ENCODE results near the gene HTT. TPM values are rescaled to one million over a fixed set of nuclear protein-coding genes. Genes with fewer than 3 reads are reported as not detected.

HTT gene
- total RNA-seq, 2 experiments from 2014 or later: 52.2 to 72.7 TPM

DNA sequence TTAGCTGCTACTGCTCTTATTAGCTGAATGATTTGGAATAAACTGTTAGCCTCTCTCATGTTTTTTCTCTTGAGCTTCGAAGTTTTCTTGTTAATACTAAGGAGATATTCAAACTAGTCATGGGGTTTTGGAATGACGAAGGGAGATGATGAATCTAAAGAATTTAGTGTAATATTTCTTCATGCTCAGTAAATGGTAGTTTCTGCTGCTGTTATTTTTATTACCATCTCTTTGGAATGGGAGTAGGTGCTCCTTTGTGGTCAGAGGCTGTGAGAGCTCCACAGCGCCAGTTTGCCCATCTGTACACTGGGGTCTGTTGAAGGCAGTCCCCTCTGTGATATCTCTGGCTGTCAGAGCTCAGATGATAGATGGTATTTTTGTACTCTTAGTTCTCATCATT lies 33.7 kb downstream of the HTT start:
- H3K36me3 Mint-ChIP-seq: peaks cover 34% of the 10 kb centered on the region
- H3K4me3 Mint-ChIP-seq: no peak overlapping the region
- no peaks in the 10 kb centered on the region for H3K27me3 Mint-ChIP-seq
- no peak overlapping the region for H3K27ac Mint-ChIP-seq
- no peaks in the 10 kb centered on the region for H3K9me3 Mint-ChIP-seq (ENCODE audit: low read depth)
- DNase-seq (no peak), ATAC-seq (no peak)
- CTCF ChIA-PET: interaction anchor here (0.6 to 3.2 kb wide), 10 partner anchors 10 to 773 kb away, joined by 3 to 17 read pairs (median 7); partner anchors contain the start of gene RGS12
- H3K4me1 Mint-ChIP-seq: peaks cover 6% of the 10 kb centered on the region

DNA sequence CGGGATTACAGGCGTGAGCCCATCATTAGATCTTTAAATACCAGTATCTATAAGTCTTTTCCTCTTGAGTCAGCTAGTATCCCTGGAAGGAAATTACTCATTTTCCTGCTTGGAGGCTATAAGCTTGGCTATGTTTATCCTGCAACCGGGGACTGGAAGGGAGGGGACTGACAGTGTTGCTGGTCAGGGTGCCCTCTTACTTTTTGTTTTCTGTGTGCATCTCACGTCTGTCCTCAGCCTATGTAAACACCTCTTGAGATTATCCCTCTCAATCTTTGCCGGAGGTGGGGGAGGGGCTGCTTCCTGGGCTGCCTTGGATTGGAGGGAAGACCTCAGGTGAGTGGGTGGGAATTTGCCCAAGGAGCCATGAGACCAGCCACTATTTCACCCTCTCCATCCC lies 37.0 kb downstream of the HTT start:
- CTCF ChIA-PET: interaction anchor here (1.0 to 1.8 kb wide), 3 partner anchors 8 to 80 kb away, joined by 4 read pairs; no protein-coding TSS in a partner anchor

DNA sequence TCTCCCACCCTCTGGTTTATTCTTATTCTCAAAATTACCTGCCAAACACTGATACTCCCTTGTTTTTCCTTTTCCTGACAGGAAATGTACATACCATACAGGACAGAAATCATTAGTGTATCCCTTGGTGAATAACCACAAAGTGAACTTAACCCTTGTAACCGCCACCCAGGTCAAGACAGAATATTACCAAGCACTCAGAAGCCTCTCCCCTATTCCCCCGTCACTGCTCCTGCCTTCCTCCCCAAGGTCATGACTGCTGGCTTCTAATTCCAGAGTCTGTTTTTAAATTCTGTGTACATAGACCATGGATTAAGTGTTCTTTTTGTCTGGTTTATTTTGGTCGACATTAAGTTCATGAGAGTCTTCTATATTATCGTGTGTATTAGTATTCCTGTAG lies 37.7 kb downstream of the HTT start:
- no peak for DNase-seq
- CTCF ChIA-PET: interaction anchor here (1.8 kb wide), 1 partner anchor 65 kb away, joined by 4 read pairs; no protein-coding TSS in a partner anchor
- H3K4me3 Mint-ChIP-seq: no peak overlapping the region
- no peaks in the 10 kb centered on the region for H3K4me1 Mint-ChIP-seq
- peaks cover 39% of the 10 kb centered on the region for H3K36me3 Mint-ChIP-seq
- H3K27ac Mint-ChIP-seq: no peak overlapping the region
- no peak for ATAC-seq
- no peaks in the 10 kb centered on the region for H3K27me3 Mint-ChIP-seq
- no peaks in the 10 kb centered on the region for H3K9me3 Mint-ChIP-seq (ENCODE audit: low read depth)

More for the DNA sequence above, 37.0 kb downstream of the HTT start:
- no peaks in the 10 kb centered on the region for H3K9me3 Mint-ChIP-seq (ENCODE audit: low read depth)
- ATAC-seq (no peak), DNase-seq (no peak)
- H3K36me3 Mint-ChIP-seq: peaks cover 42% of the 10 kb centered on the region
- no peaks in the 10 kb centered on the region for H3K27me3 Mint-ChIP-seq
- H3K4me3 Mint-ChIP-seq: no peak overlapping the region
- H3K27ac Mint-ChIP-seq: no peak overlapping the region
- peaks cover 3% of the 10 kb centered on the region for H3K4me1 Mint-ChIP-seq

DNA sequence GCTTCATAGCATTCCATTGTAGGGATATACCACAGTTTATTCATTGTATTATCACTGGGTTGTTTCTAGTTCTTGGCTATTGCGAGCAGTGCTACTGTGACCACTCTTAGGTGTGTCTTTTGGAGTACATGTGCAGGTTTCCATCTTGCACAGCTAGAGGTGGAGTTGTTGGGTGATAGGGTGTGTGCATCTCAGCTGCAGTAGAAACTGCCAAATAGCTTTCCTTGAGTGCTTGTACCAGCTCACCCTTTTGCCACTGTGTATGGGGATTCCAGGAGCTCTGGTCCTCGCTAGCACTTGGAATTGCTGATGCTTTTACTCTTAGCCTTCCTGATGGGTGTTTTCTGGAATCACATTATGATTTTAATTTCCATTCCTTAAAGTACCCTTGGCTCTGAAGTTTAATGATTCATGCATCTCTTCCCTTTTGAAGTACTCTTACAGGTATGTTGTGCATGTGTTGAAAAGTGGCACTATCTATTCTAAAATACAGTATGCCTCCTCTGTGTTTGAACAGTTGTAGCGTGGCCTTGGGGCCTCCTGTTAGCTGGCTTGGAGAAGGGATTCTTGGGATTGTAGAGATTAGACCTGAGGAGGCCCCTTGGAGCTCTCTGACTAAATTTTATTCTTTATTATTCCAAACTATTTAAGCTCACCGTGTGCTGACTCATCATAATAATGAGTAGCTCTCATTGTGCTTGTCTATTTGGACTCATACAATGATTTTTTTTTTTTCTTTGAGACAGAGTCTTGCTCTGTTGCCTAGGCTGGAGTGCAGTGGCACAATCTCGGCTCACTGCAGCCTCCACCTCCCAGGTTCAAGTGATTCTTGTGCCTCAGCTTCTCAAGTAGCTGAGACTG lies 38.4 kb downstream of the HTT start:
- DNase-seq (no peak), ATAC-seq (no peak)
- H3K27ac Mint-ChIP-seq: no peak overlapping the region
- no peaks in the 10 kb centered on the region for H3K4me1 Mint-ChIP-seq
- H3K36me3 Mint-ChIP-seq: peaks cover 35% of the 10 kb centered on the region
- H3K9me3 Mint-ChIP-seq (ENCODE audit: low read depth): no peaks in the 10 kb centered on the region
- H3K27me3 Mint-ChIP-seq: no peaks in the 10 kb centered on the region
- CTCF ChIA-PET: interaction anchor here (0.9 to 1.8 kb wide), 2 partner anchors 29 to 66 kb away, joined by 3 to 4 read pairs; no protein-coding TSS in a partner anchor
- H3K4me3 Mint-ChIP-seq: no peak overlapping the region

DNA sequence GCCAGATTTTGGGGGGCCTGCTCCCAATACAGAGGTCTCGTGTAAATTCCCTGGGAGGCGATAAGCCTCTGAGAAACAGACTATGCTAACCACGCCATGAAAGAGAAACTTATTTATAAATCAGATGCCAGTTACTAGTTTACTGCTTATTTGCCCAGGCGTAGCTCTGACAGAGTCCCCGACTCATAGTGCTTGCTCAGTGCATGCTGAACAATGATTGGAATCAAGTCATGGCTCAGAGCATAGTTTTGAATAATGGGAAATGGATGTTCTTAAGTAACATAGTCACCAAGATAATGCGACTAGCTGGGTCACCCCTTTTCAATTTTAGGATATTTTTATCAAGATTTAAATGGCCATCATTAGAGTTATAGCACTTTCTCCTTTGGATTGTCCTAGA lies 39.9 kb downstream of the HTT start:
- H3K4me3 Mint-ChIP-seq: no peak overlapping the region
- H3K36me3 Mint-ChIP-seq: peaks cover 37% of the 10 kb centered on the region
- no peaks in the 10 kb centered on the region for H3K27me3 Mint-ChIP-seq
- H3K4me1 Mint-ChIP-seq: no peaks in the 10 kb centered on the region
- no peaks in the 10 kb centered on the region for H3K9me3 Mint-ChIP-seq (ENCODE audit: low read depth)
- DNase-seq: no peak
- no peak overlapping the region for H3K27ac Mint-ChIP-seq
- ATAC-seq: no peak
- CTCF ChIA-PET: no interaction called here

DNA sequence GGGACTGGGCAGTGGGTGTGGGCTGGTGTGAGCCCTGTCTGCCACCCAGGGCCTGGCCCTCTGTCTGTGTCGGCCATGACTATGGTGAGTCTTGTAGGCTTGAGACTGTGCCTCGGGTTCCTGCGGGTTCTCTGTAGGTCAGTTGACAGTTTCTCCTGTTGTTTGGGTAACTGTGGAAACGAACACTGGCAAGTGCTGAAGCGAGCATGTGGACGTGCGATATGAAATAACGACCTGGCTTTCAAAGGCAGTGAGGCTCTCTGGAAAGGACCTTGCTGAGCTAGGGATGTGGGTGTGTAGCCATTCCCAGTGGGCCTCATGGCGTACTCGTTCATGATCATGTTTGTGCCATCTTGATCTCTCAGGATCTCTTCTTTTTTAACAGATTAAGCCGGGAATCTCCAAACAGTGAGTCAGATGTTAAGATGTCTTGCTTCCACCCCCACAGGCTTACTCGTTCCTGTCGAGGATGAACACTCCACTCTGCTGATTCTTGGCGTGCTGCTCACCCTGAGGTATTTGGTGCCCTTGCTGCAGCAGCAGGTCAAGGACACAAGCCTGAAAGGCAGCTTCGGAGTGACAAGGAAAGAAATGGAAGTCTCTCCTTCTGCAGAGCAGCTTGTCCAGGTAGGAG lies 41.3 kb downstream of the HTT start:
- H3K27me3 Mint-ChIP-seq: no peaks in the 10 kb centered on the region
- H3K9me3 Mint-ChIP-seq (ENCODE audit: low read depth): no peaks in the 10 kb centered on the region
- no peaks in the 10 kb centered on the region for H3K4me1 Mint-ChIP-seq
- ATAC-seq: no peak
- CTCF ChIA-PET: interaction anchor here (1.6 kb wide), 1 partner anchor 9 kb away, joined by 6 read pairs; no protein-coding TSS in a partner anchor
- no peak for DNase-seq
- peaks cover 29% of the 10 kb centered on the region for H3K36me3 Mint-ChIP-seq
- no peak overlapping the region for H3K27ac Mint-ChIP-seq
- no peak overlapping the region for H3K4me3 Mint-ChIP-seq

DNA sequence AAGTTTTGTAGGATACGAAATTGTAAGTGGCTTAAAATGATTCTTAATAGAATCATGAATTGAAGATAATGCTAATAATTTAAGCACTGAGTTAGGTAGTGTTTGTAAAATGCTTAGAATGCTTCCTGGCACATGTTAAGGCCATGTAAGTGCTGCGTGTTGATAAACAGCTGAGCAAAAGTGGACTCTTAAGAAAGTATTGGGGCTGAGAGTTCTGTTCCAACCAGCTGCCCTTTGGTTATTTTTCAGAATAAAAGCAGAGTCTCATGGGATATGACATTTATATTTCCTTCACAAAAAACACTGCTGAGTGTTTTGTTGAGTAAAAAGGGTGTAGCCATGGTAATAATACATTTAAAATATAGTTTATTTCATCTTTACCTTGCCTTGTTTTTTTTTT lies 42.5 kb downstream of the HTT start:
- Mint-ChIP-seq H3K4me3 (no peak overlapping the region), H3K27me3 (no peaks in the 10 kb centered on the region), H3K36me3 (peaks cover 27% of the 10 kb centered on the region), H3K4me1 (peaks cover under 1% of the 10 kb centered on the region), H3K9me3 (ENCODE audit: low read depth) (no peaks in the 10 kb centered on the region), H3K27ac (no peak overlapping the region)
- no peak for ATAC-seq
- CTCF ChIA-PET: interaction anchor here (1.4 kb wide), 1 partner anchor 10 kb away, joined by 5 read pairs; no protein-coding TSS in a partner anchor
- DNase-seq: no peak

DNA sequence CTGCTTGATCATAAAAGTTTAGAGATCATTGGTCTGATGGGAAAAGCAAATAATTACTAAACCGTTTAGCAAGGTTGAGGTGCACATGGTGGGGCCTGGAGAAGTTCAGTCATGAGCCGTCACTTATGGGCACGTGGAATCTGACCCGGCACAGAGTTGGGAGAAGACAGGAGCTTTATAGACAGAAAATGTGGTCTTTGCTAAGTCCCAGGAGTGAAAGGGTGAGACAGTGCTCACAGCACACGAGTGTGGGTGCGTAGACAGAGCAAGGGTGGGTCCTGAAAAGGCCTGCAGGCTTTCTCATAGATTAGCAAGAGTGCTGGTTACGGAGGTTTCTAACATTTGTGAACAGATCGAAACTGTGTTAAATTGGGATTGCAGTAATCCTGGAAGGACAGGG lies 43.8 kb downstream of the HTT start:
- Mint-ChIP-seq H3K4me3 (no peak overlapping the region), H3K36me3 (peaks cover 21% of the 10 kb centered on the region), H3K27ac (no peak overlapping the region), H3K27me3 (no peaks in the 10 kb centered on the region), H3K4me1 (peaks cover 5% of the 10 kb centered on the region), H3K9me3 (ENCODE audit: low read depth) (no peaks in the 10 kb centered on the region)
- DNase-seq (no peak), ATAC-seq (no peak)
- CTCF ChIA-PET: no interaction called here

DNA sequence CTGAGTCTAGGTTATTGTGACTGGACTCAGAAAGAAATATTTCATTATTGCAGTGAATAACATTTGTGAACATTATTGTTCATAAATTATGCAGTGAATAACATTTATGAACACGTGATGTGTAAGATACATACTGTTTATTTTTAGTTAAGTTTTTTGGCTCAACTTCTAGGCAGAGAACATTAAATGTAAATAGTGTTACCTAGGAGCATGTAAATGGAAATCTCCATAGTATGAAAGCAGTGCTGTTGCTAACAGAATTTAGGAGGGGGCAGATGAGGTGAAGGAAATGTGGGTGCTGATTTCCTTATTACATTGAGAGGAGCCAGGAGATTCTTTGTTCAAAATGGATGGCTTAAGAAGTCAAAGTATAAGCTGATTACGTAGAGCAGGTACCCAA lies 45.0 kb downstream of the HTT start:
- Mint-ChIP-seq H3K36me3 (peaks cover 27% of the 10 kb centered on the region), H3K4me1 (peaks cover 5% of the 10 kb centered on the region), H3K27me3 (no peaks in the 10 kb centered on the region), H3K4me3 (no peak overlapping the region), H3K27ac (no peak overlapping the region), H3K9me3 (ENCODE audit: low read depth) (no peaks in the 10 kb centered on the region)
- no peak for ATAC-seq
- CTCF ChIA-PET: interaction anchor here (0.6 to 1.6 kb wide), 3 partner anchors 8 to 344 kb away, joined by 3 to 4 read pairs (median 3); partner anchors contain the start of gene DOK7
- no peak for DNase-seq

DNA sequence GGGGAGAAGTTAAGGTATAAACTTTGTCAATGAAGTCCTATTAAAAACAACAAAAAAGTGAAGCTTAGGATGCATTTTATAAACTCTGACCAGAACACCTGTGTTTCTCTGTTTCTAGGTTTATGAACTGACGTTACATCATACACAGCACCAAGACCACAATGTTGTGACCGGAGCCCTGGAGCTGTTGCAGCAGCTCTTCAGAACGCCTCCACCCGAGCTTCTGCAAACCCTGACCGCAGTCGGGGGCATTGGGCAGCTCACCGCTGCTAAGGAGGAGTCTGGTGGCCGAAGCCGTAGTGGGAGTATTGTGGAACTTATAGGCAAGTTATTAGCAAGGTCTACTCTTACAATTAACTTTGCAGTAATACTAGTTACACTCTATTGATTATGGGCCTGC lies 46.6 kb downstream of the HTT start:
- H3K27ac Mint-ChIP-seq: no peak overlapping the region
- no peaks in the 10 kb centered on the region for H3K9me3 Mint-ChIP-seq (ENCODE audit: low read depth)
- no peak for ATAC-seq
- CTCF ChIA-PET: no interaction called here
- no peak for DNase-seq
- H3K36me3 Mint-ChIP-seq: peaks cover 23% of the 10 kb centered on the region
- H3K27me3 Mint-ChIP-seq: no peaks in the 10 kb centered on the region
- H3K4me3 Mint-ChIP-seq: no peak overlapping the region
- peaks cover 5% of the 10 kb centered on the region for H3K4me1 Mint-ChIP-seq

DNA sequence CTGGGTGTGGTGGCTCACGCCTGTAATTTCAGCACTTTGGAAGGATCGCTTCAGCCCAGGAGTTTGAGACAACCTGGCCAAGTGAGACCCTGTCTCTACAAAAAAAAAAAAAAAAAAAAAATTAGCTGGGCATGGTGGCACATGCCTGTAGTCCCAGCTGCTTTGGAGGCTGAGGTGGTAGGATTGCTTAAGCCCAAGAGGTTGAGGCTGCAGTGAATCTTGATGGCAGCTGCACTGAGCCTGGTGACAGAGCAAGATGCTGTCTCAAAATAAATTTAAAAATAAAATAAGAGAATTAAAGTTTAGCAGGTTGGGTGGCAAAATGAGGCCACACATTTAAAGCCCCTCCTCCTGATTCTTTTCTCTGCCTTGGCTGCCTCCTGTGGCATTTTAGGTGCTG lies 47.1 kb downstream of the HTT start:
- peaks cover 5% of the 10 kb centered on the region for H3K4me1 Mint-ChIP-seq
- H3K4me3 Mint-ChIP-seq: no peak overlapping the region
- no peaks in the 10 kb centered on the region for H3K9me3 Mint-ChIP-seq (ENCODE audit: low read depth)
- CTCF ChIA-PET: interaction anchor here (1.3 to 2.1 kb wide), 2 partner anchors 15 to 299 kb away, joined by 3 to 6 read pairs; no protein-coding TSS in a partner anchor
- no peak for ATAC-seq
- DNase-seq: no peak
- H3K27me3 Mint-ChIP-seq: no peaks in the 10 kb centered on the region
- H3K36me3 Mint-ChIP-seq: peaks cover 21% of the 10 kb centered on the region
- H3K27ac Mint-ChIP-seq: no peak overlapping the region

DNA sequence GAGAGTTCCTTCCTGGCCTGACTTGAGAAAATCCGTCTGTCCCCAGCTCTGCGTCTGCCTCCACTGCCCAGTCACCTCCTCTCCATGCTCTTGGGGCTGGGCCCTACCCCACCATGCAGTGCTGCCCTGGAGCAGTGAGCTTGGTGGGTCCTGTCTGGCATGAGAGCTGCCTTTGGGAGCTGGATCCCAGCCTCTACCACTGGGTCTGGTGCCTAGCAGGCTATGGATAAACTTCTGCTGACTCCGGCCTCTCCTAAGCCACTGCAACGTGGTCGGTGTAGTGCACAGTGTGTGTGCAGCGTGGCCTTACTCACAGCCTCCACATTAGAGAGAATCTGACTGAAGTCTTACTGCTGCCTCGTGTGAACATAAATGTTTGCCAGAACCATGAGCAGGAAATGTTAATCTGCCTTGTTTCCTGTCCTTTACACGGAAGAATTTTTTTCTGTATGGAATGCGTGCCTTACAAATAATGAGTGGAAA lies 47.6 kb downstream of the HTT start:
- CTCF ChIA-PET: interaction anchor here (1.3 to 2.1 kb wide), 2 partner anchors 15 to 299 kb away, joined by 3 to 6 read pairs; no protein-coding TSS in a partner anchor
- Mint-ChIP-seq H3K27ac (no peak overlapping the region), H3K4me1 (peaks cover 5% of the 10 kb centered on the region), H3K36me3 (peaks cover 24% of the 10 kb centered on the region), H3K4me3 (no peak overlapping the region), H3K27me3 (no peaks in the 10 kb centered on the region), H3K9me3 (ENCODE audit: low read depth) (no peaks in the 10 kb centered on the region)
- peak; percentile 16 for ATAC-seq
- DNase-seq: no peak

DNA sequence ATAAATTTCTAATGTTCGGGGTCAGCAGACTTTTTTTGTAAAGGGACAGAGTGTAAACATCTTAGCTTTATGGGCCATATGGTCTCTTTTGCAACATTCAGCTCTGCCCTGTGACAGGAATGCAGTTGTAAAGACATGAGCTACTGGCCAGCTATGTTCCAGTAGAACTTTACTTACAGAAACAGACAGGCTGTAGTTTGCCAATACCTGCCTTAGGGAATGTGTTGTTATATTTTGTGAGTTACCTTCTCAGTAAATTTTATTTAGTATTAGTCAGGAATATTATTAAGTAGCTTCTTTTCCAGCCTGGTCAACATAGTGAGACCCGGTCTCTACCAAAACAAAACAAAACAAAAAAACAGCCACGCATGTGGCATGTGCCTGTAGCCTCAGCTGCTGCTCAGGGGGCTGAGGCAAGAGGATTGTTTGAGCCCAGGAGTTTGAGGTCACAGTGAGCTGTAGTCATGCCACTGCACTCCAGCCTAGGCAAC lies 48.7 kb downstream of the HTT start:
- DNase-seq (no peak), ATAC-seq (no peak)
- no peak overlapping the region for H3K4me3 Mint-ChIP-seq
- peaks cover 5% of the 10 kb centered on the region for H3K4me1 Mint-ChIP-seq
- H3K27me3 Mint-ChIP-seq: no peaks in the 10 kb centered on the region
- H3K9me3 Mint-ChIP-seq (ENCODE audit: low read depth): no peaks in the 10 kb centered on the region
- peaks cover 24% of the 10 kb centered on the region for H3K36me3 Mint-ChIP-seq
- no peak overlapping the region for H3K27ac Mint-ChIP-seq
- CTCF ChIA-PET: interaction anchor here (2.1 kb wide), 1 partner anchor 16 kb away, joined by 6 read pairs; no protein-coding TSS in a partner anchor

Data from activated CD8-positive, alpha-beta memory T cell treated with anti-CD3 and anti-CD28 coated beads, Interleukin-2, amount 10 ng/mL, durations not matched to agents 7 days and 5 days (primary cell).